Spinal cord (tissue), 10 donors: ENCODE measurements around the gene TOP2A. TPM values are rescaled to one million over a fixed set of nuclear protein-coding genes. Genes with fewer than 3 reads are reported as not detected.
"Not testable (repeated sequence)": the region's sequence is repeated elsewhere in the genome, so short reads cannot be mapped to it uniquely, and the experiment has no call there.

ENCODE experiments used
- DNase-seq, 6 donors: peaks; one replicate each; pipeline versions ENCODE4 v3.0.0 to v3.0.0-alpha.2; 2013 to 2015; ENCODE audit warnings: low spot score in 6 of 6, low read depth in 4 of 6
- H3K27ac ChIP-seq: one replicate; pipeline ENCODE4 v1.5.1; 2013; ENCODE audit warnings: low read depth, low read length, control low read depth
- H3K27me3 ChIP-seq: one replicate; pipeline ENCODE4 v1.6.1; 2013; ENCODE audit warnings: low read length; ENCODE audit not compliant: control insufficient read depth, insufficient read depth
- H3K36me3 ChIP-seq: one replicate; pipeline ENCODE4 v1.6.1; 2013; ENCODE audit warnings: low read length; ENCODE audit not compliant: control insufficient read depth, insufficient read depth
- H3K4me1 ChIP-seq: one replicate; pipeline ENCODE4 v1.6.1; 2013; ENCODE audit warnings: low read length; ENCODE audit not compliant: control insufficient read depth, insufficient read depth
- H3K4me3 ChIP-seq: one replicate; pipeline ENCODE4 v1.5.1; 2013; ENCODE audit warnings: low read depth, low read length, control low read depth
- H3K9me3 ChIP-seq: one replicate; pipeline ENCODE4 v1.6.1; 2013; ENCODE audit warnings: low read length; ENCODE audit not compliant: control insufficient read depth, insufficient read depth
- WGBS: methylation state at CpG from one replicate; pipeline ENCODE4 v1.1.5; 2013; ENCODE audit warnings: missing lambda C conversion rate; ENCODE audit not compliant: insufficient coverage; 5-methylcytosine and 5-hydroxymethylcytosine counted together
- polyA plus RNA-seq, 2 donors: library from polyadenylated mRNA; unstranded; fragments of 120-200 nt; gene quantifications; one replicate each; pipeline ENCODE4 v1.2.1, GENCODE V29; 2013; ENCODE audit not compliant: insufficient read length in 2 of 2
- total RNA-seq, 2 donors: library from RNA; depleted of rRNA in 1 of 2; stranded (reverse); fragments of 120-200 nt in 1 of 2; fragments of >200 nt in 1 of 2; gene quantifications; one replicate each; pipeline versions ENCODE4 v1.2.3 to v1.2.4, GENCODE V29; 2013 to 2014
- donor health status: healthy.

TOP2A gene
- total and polyA plus RNA-seq, 4 donors, result 60.8 to 79.4 (median 70.9) TPM

DNA sequence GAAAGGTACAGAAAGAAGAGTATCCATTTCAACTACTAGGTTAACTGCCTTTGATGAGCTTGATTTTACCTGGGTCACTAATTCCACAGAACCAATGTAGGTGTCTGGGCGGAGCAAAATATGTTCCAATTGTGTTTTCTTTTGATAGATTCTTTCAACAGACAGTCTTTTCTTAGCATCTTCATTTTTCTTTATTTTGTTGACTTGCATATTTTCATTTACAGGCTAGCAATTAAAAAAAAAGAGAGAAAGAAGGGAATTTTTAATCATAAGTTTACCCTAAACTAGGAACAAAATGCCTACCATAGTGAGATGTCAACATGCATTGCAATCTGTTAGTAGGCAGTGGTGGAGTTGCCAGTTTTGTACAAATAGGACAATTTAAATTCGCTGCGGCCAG is 1.0 kb downstream of the TOP2A start:
- DNase-seq, result no peak
- WGBS, result no CpG with 5 or more reads among the region's 3 CpGs

DNA sequence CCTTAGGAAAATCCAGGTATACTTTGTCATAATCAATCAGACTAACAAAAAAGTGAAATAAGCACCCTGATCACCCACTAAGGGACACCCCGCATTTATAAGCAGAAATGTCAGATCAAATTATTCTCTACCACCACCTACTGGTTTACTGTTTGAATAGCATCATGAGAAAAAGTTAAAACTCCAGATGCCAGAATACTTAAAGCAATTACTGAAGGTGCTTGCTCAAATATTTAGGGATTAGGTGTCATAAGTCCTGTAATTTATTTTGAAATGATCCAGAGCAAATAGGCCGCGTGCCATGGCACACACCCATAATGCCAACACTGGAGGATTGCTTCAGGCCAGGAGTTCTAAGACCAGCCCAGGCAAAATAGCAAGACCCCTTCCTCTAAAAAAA is 2.3 kb downstream of the TOP2A start:
- H3K27ac ChIP-seq, result no peak overlapping the region
- peak in 3 of 6 donors; percentile 32 to 79 (median 67) for DNase-seq
- no peaks in the 10 kb centered on the region for H3K9me3 ChIP-seq
- H3K4me1 ChIP-seq, result peaks cover 17% of the 10 kb centered on the region
- no peaks in the 10 kb centered on the region for H3K27me3 ChIP-seq
- no peak overlapping the region for H3K4me3 ChIP-seq
- WGBS, result no CpG with 5 or more reads among the region's 3 CpGs
- no peaks in the 10 kb centered on the region for H3K36me3 ChIP-seq

More for the DNA sequence above, 1.0 kb downstream of the TOP2A start:
- no peak overlapping the region for H3K27ac ChIP-seq
- H3K27me3 ChIP-seq, result no peaks in the 10 kb centered on the region
- no peaks in the 10 kb centered on the region for H3K36me3 ChIP-seq
- H3K4me3 ChIP-seq, result peak overlapping the region; percentile 72
- peaks cover 17% of the 10 kb centered on the region for H3K4me1 ChIP-seq
- H3K9me3 ChIP-seq, result no peaks in the 10 kb centered on the region

DNA sequence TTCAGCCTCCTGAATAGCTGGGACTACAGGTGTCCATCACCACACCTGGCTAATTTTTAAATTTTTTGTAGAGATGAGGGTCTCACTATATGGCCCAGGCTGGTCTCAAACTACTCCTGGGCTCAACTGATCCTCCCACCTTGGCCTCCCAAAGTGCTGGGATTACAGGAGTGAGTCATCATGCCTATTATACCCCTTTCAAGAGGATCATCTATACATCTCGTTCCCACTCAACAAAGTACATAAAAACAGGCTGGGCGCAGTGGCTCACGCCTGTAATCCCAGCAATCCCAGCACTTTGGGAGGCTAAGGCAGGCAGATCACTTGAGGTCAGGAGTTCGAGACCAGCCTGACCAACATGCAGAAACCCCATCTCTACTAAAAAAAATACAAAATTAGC is 3.4 kb downstream of the TOP2A start:
- WGBS, result no CpG with 5 or more reads among the region's 4 CpGs
- H3K9me3 ChIP-seq, H3K27ac ChIP-seq, H3K27me3 ChIP-seq, DNase-seq, H3K4me3 ChIP-seq, H3K36me3 ChIP-seq: not testable (repeated sequence)
- H3K4me1 ChIP-seq, result peaks cover 17% of the 10 kb centered on the region

- H3K9me3 ChIP-seq, result no peaks in the 10 kb centered on the region
- no peak for DNase-seq
- H3K4me3 ChIP-seq, result no peak overlapping the region
- peaks cover 8% of the 10 kb centered on the region for H3K4me1 ChIP-seq
- H3K27ac ChIP-seq, result no peak overlapping the region
- H3K27me3 ChIP-seq, result no peaks in the 10 kb centered on the region
- no peaks in the 10 kb centered on the region for H3K36me3 ChIP-seq
Observed at GRCh38 chr17:40412880-40413279, 4.8 kb downstream of the TOP2A start.

DNA sequence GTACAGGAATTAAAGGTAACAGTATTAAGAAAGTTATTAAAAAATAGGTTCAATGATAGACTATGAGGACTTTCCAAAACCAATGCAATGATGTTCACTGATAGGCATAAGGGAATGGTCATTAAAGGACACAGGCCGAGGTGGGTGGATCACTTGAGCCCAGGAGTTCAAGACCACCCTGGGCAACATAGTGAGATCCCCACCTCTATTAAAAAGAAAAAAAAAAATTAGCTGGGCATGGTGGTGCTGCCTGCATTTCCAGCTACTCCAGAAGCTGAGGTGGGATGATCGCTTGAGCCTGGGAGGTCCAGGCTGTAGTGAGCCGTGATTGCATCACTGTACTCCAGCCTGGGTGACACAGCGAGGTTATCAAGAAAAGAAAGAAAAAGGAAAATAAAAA is 5.9 kb downstream of the TOP2A start:
- Histone ChIP-seq H3K4me3 (no peak overlapping the region), H3K27me3 (no peaks in the 10 kb centered on the region), H3K4me1 (no peaks in the 10 kb centered on the region), H3K27ac (no peak overlapping the region), H3K9me3 (no peaks in the 10 kb centered on the region), H3K36me3 (no peaks in the 10 kb centered on the region)
- 96% methylated on average over 3 of the region's 4 CpGs for WGBS
- DNase-seq, result no peak

DNA sequence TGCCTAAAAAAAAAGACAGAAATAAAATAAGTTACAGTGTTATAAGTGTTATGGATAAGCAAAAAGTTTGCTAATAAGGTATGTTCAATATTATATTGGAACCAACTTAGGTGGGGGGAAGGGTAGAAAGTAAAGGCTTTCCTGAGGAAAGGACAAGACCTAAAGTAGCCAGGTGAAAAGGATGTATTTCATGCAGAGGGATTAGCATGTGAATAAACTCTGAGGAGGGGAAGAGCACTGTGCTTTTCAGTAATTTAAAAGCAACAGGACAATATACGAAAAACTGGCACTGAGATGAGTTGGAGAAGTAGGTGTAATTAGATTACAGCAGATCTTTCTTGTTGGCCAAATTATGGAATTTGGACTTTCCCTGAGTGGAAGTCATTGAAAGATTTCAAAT is 7.6 kb downstream of the TOP2A start:
- Histone ChIP-seq H3K27me3 (no peaks in the 10 kb centered on the region), H3K36me3 (no peaks in the 10 kb centered on the region), H3K4me1 (no peaks in the 10 kb centered on the region), H3K27ac (no peak overlapping the region), H3K4me3 (no peak overlapping the region), H3K9me3 (no peaks in the 10 kb centered on the region)
- DNase-seq, result no peak
- 83% methylated on average over 1 of the region's 1 CpG for WGBS

GRCh38 chr17:40409540-40409939 is 8.2 kb downstream of the TOP2A start:
- H3K36me3 ChIP-seq, result not testable (repeated sequence)
- 90% methylated on average over 3 of the region's 4 CpGs for WGBS

GRCh38 chr17:40407460-40407859 is 10.2 kb downstream of the TOP2A start:
- H3K4me1 ChIP-seq, result no peaks in the 10 kb centered on the region
- no peak overlapping the region for H3K4me3 ChIP-seq
- no peak for DNase-seq
- no CpG with 5 or more reads among the region's 3 CpGs for WGBS
- H3K27me3 ChIP-seq, result no peaks in the 10 kb centered on the region
- no peak overlapping the region for H3K27ac ChIP-seq
- H3K36me3 ChIP-seq, result no peaks in the 10 kb centered on the region
- no peaks in the 10 kb centered on the region for H3K9me3 ChIP-seq

More at GRCh38 chr17:40409540-40409939, 8.2 kb downstream of the TOP2A start:
- H3K9me3 ChIP-seq, H3K27me3 ChIP-seq, H3K4me1 ChIP-seq, H3K27ac ChIP-seq, H3K4me3 ChIP-seq, DNase-seq: not testable (repeated sequence)

GRCh38 chr17:40404003-40404402 is 13.7 kb downstream of the TOP2A start:
- no peak for DNase-seq
- no peak overlapping the region for H3K27ac ChIP-seq
- WGBS, result 93% methylated on average over 2 of the region's 3 CpGs

GRCh38 chr17:40402668-40403067 is 15.0 kb downstream of the TOP2A start:
- H3K36me3 ChIP-seq, result peaks cover 2% of the 10 kb centered on the region
- no peak overlapping the region for H3K27ac ChIP-seq
- H3K4me1 ChIP-seq, result no peaks in the 10 kb centered on the region
- 100% methylated on average over 1 of the region's 1 CpG for WGBS
- H3K9me3 ChIP-seq, result no peaks in the 10 kb centered on the region
- DNase-seq, result no peak
- no peak overlapping the region for H3K4me3 ChIP-seq
- H3K27me3 ChIP-seq, result no peaks in the 10 kb centered on the region

More at GRCh38 chr17:40404003-40404402, 13.7 kb downstream of the TOP2A start:
- Histone ChIP-seq H3K4me1 (no peaks in the 10 kb centered on the region), H3K4me3 (no peak overlapping the region), H3K9me3 (no peaks in the 10 kb centered on the region), H3K36me3 (no peaks in the 10 kb centered on the region), H3K27me3 (no peaks in the 10 kb centered on the region)
